KOPT-K1 (cell line): Measurements from ENCODE around the gene EIF4A3.

Experiments used
- H3K27ac ChIP-seq: fragments of 200-600 bp; sonication (generic); 2 replicates; pipeline ENCODE4 v1.5.1; 2016; ENCODE audit warnings: antibody characterized with exemption, mild to moderate bottlenecking, low read depth, low read length; ENCODE audit not compliant: poor library complexity, severe bottlenecking
- H3K36me3 ChIP-seq: fragments of 200-600 bp; sonication (generic); 2 replicates; pipeline ENCODE4 v1.5.1; 2017; ENCODE audit warnings: antibody characterized with exemption, mild to moderate bottlenecking, low read length, moderate library complexity; ENCODE audit not compliant: insufficient read depth
- H3K9me3 ChIP-seq: fragments of 200-600 bp; sonication (generic); 2 replicates; pipeline ENCODE4 v1.5.1; 2017; ENCODE audit warnings: antibody characterized with exemption, low read length, mild to moderate bottlenecking; ENCODE audit not compliant: insufficient read depth, poor library complexity, severe bottlenecking

The EIF4A3 gene

GRCh38 chr17:80182118-80182844, 35.4 kb upstream of the EIF4A3 start:
- no peak overlapping the region for H3K27ac ChIP-seq

GRCh38 chr17:80181431-80181830, 34.5 kb upstream of the EIF4A3 start:
- H3K9me3 ChIP-seq, result no peaks in the 10 kb centered on the region
- H3K36me3 ChIP-seq, result no peaks in the 10 kb centered on the region
- no peak overlapping the region for H3K27ac ChIP-seq

More at GRCh38 chr17:80182118-80182844, 35.4 kb upstream of the EIF4A3 start:
- no peaks in the 10 kb centered on the region for H3K9me3 ChIP-seq
- no peaks in the 10 kb centered on the region for H3K36me3 ChIP-seq

DNA sequence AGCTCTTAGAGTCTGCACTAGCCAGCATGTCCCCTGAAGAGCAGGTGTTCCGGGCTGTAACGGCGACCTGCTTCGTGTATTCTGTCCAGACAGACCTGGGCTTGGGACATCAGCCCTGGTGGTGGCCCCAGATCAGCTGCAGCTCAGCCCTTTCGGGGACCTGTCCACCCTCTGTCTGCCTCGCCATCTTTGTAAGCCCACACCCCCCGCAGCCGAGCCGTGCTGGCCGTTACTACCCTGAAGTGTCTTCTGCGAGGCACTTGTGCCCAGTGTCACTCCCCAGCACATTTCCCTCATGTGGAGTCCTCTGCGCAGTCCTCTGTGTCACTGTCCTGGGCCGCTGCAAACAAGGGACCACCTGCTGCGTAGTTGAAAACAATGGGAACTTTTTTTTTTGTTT, 33.3 kb upstream of the EIF4A3 start:
- H3K27ac ChIP-seq, result no peak overlapping the region
- H3K36me3 ChIP-seq, result no peaks in the 10 kb centered on the region

GRCh38 chr17:80177986-80178595, 31.2 kb upstream of the EIF4A3 start:
- H3K27ac ChIP-seq, result no peak overlapping the region
- H3K9me3 ChIP-seq, result no peaks in the 10 kb centered on the region
- no peaks in the 10 kb centered on the region for H3K36me3 ChIP-seq

More for the DNA sequence above, 33.3 kb upstream of the EIF4A3 start:
- no peaks in the 10 kb centered on the region for H3K9me3 ChIP-seq

DNA sequence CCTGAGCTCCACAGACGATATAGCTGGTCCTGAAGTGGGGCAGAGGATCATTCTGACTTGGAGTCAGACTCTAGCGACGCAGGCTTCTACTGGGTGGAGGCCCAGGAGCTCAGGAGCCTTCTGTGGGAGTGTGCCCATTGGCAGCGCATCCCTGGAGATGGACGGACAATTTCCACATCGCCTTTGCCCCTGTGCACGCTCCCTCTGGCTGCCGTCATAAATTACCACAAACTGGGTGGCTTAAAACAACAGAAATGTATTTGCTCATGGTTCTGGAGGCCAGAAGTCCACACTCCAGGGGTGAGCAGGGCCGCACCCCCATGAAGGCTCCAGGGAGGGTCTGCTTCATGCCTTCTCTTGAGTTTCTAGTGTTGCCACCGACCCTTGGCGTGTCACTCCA, 29.8 kb upstream of the EIF4A3 start:
- Histone ChIP-seq H3K27ac (no peak overlapping the region), H3K36me3 (no peaks in the 10 kb centered on the region), H3K9me3 (no peaks in the 10 kb centered on the region)

- Histone ChIP-seq H3K27ac (no peak overlapping the region), H3K36me3 (no peaks in the 10 kb centered on the region), H3K9me3 (no peaks in the 10 kb centered on the region)
Measured at GRCh38 chr17:80173916-80174315, 27.0 kb upstream of the EIF4A3 start.

GRCh38 chr17:80173126-80173525, 26.2 kb upstream of the EIF4A3 start:
- Histone ChIP-seq H3K27ac (no peak overlapping the region), H3K36me3 (no peaks in the 10 kb centered on the region), H3K9me3 (no peaks in the 10 kb centered on the region)

DNA sequence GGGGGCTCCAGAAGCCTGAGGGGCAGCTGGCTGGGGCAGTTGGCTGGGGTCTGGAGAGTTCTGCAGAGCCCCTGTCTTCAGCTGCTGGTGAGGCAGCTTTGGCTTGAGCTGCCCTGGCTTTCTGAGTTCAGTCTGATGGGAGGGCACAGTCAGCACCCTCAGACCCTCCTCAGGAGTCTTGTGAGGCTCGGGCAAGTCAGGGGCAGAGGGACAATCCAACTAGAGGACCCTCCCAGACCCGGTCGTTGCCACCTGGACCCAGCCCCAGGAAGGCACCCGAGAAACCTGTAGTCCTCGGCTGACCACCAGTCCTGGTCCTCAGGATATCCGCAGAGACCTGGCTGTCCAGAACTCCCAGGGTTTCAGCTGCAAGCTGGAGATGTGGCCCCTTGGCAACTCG, 24.8 kb upstream of the EIF4A3 start:
- H3K36me3 ChIP-seq, result no peaks in the 10 kb centered on the region
- H3K27ac ChIP-seq, result no peak overlapping the region
- H3K9me3 ChIP-seq, result no peaks in the 10 kb centered on the region

- no peaks in the 10 kb centered on the region for H3K36me3 ChIP-seq
- no peaks in the 10 kb centered on the region for H3K9me3 ChIP-seq
- no peak within 1 kb of the TSS for H3K27ac ChIP-seq
Measured at GRCh38 chr17:80169784-80170500, 23.0 kb upstream of the EIF4A3 start, which contains the start of gene CARD14. CARD14 (plus strand) TSS chr17:80170030; CDS start chr17:80181439, 11,409 bp downstream.

- no peak overlapping the region for H3K27ac ChIP-seq
- no peaks in the 10 kb centered on the region for H3K36me3 ChIP-seq
- no peaks in the 10 kb centered on the region for H3K9me3 ChIP-seq
Measured at GRCh38 chr17:80169107-80169506, 22.2 kb upstream of the EIF4A3 start.

DNA sequence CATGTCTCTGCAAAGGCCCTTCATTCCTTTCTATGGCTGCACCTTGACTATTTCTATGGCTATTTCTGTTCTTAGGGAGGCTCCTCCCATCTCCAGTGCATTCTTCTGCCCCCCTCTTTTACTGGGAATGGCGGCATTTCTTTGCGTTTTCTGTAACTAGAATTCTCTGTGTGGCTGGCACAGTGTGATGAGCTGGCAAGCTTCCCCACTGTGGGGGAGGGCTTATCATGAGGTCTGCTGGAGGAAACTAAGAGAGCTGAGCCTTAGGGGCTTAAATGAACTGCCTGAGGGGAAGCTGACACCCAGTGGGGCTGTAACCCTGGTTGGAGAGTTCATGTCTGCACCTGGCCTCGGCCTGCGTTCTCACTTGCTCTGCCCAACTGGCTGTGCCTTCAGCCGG, 21.4 kb upstream of the EIF4A3 start:
- no peaks in the 10 kb centered on the region for H3K36me3 ChIP-seq
- H3K27ac ChIP-seq, result no peak overlapping the region
- no peaks in the 10 kb centered on the region for H3K9me3 ChIP-seq

DNA sequence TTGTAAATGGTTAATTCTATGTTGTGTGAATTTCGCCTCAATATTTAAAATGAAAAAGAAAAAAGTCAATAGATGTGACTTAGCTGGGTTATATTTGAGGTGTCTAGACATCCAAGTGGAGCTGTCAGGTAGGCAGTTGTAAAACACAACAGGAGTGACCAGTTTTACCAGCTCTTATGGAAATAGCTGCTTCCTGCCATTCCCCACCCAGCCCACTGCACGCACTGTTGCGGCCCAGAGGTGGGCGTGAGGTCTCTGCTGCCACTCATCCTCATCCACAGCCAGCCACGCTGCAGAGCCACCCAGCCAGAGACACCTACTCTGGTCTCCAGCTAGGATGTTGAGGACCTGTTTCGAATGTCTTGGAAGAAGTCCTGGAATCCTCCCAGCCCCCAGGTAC, 19.5 kb upstream of the EIF4A3 start:
- Histone ChIP-seq H3K9me3 (no peaks in the 10 kb centered on the region), H3K27ac (no peak overlapping the region), H3K36me3 (no peaks in the 10 kb centered on the region)

- Histone ChIP-seq H3K9me3 (no peaks in the 10 kb centered on the region), H3K27ac (no peak overlapping the region), H3K36me3 (no peaks in the 10 kb centered on the region)
Measured at GRCh38 chr17:80164185-80164584, 17.3 kb upstream of the EIF4A3 start.

DNA sequence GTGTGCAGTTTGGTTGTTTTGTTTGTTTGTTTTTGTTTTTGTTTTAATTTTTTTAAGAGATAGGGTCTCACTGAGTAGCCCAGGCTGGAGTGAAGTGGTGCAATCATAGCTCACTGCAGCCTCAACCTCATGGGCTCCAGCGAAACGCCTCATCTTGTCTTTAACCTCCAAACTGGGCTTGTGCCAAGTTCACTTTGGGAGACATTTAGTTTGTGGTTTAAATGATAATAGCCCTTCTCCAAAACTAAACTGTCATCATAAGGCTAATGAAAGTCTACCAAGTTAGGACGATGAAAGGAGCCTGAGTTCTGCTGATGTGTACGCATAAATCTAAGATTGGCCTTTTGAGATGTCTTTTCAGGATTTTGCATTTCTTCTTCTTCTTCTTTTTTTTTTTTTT, 16.4 kb upstream of the EIF4A3 start:
- Histone ChIP-seq H3K36me3 (no peaks in the 10 kb centered on the region), H3K9me3 (no peaks in the 10 kb centered on the region), H3K27ac (no peak overlapping the region)

DNA sequence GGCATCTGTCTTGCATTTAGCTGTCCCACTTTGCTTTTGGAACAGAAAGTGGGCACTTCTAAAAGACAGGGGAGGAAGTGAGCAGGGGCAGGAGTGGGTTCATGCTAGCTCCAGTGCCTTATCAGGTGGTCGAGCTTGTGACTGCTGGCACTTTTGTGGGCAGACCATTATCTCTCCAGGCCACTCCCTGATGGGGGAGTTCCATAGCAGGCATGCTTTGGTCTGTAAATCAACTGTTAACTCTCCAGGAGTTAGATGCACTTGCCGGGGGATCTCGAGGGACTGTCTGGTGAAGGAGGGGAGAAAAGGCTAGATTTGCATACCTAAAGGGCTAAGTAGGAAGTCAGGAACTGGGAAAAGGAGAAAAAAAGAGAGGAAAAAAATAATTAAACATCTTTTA, 13.6 kb upstream of the EIF4A3 start:
- Histone ChIP-seq H3K27ac (no peak overlapping the region), H3K36me3 (no peaks in the 10 kb centered on the region), H3K9me3 (peaks cover 21% of the 10 kb centered on the region)
